Measurements from ENCODE around the gene NF1.

Gene NF1

GRCh38 chr17:31144836-31145235 lies 50.1 kb downstream of the NF1 start:
- TF ChIP-seq POLR2AphosphoS5 (IDR thresholded peaks at IDR 0.05; ENCODE audit: low read depth, low read length): no peak
- TF ChIP-seq SIN3A (IDR thresholded peaks at IDR 0.05; ENCODE audit: borderline replicate concordance, insufficient read depth, low read length): no peak
- TF ChIP-seq REST (IDR thresholded peaks at IDR 0.05; ENCODE audit: insufficient read depth in 1 of 2, low read depth in 2 of 2, low read length in 2 of 2): no peak
- no peak for TF ChIP-seq FOXP2 (optimal IDR thresholded peaks at IDR 0.05; ENCODE audit: borderline replicate concordance, extremely low read depth, extremely low read length, insufficient read depth)
- TF ChIP-seq TAF1 (IDR thresholded peaks at IDR 0.05; ENCODE audit: borderline replicate concordance, insufficient read depth, low read length): no peak

- no peak for TF ChIP-seq POLR2AphosphoS5 (IDR thresholded peaks at IDR 0.05; ENCODE audit: low read depth, low read length)
- no peak for TF ChIP-seq FOXP2 (optimal IDR thresholded peaks at IDR 0.05; ENCODE audit: borderline replicate concordance, extremely low read depth, extremely low read length, insufficient read depth)
- TF ChIP-seq REST (IDR thresholded peaks at IDR 0.05; ENCODE audit: insufficient read depth in 1 of 2, low read depth in 2 of 2, low read length in 2 of 2): no peak
- no peak for TF ChIP-seq SIN3A (IDR thresholded peaks at IDR 0.05; ENCODE audit: borderline replicate concordance, insufficient read depth, low read length)
- no peak for TF ChIP-seq TAF1 (IDR thresholded peaks at IDR 0.05; ENCODE audit: borderline replicate concordance, insufficient read depth, low read length)
Observed at GRCh38 chr17:31147507-31148202, 52.9 kb downstream of the NF1 start.

- no peak for TF ChIP-seq FOXP2 (optimal IDR thresholded peaks at IDR 0.05; ENCODE audit: borderline replicate concordance, extremely low read depth, extremely low read length, insufficient read depth)
- TF ChIP-seq TAF1 (IDR thresholded peaks at IDR 0.05; ENCODE audit: borderline replicate concordance, insufficient read depth, low read length): no peak
- TF ChIP-seq REST (IDR thresholded peaks at IDR 0.05; ENCODE audit: insufficient read depth in 1 of 2, low read depth in 2 of 2, low read length in 2 of 2): no peak
- TF ChIP-seq POLR2AphosphoS5 (IDR thresholded peaks at IDR 0.05; ENCODE audit: low read depth, low read length): no peak
- no peak for TF ChIP-seq SIN3A (IDR thresholded peaks at IDR 0.05; ENCODE audit: borderline replicate concordance, insufficient read depth, low read length)
Observed at GRCh38 chr17:31148205-31148604, 53.4 kb downstream of the NF1 start.

- TF ChIP-seq FOXP2 (optimal IDR thresholded peaks at IDR 0.05; ENCODE audit: borderline replicate concordance, extremely low read depth, extremely low read length, insufficient read depth) (no peak), TAF1 (IDR thresholded peaks at IDR 0.05; ENCODE audit: borderline replicate concordance, insufficient read depth, low read length) (no peak), SIN3A (IDR thresholded peaks at IDR 0.05; ENCODE audit: borderline replicate concordance, insufficient read depth, low read length) (no peak), REST (IDR thresholded peaks at IDR 0.05; ENCODE audit: insufficient read depth in 1 of 2, low read depth in 2 of 2, low read length in 2 of 2) (no peak), POLR2AphosphoS5 (IDR thresholded peaks at IDR 0.05; ENCODE audit: low read depth, low read length) (no peak)
Observed at GRCh38 chr17:31152271-31152670, 57.5 kb downstream of the NF1 start.
